GM18502 (cell line): ENCODE data around the gene GPR162.
"Not testable (repeated sequence)": the region's sequence is repeated elsewhere in the genome, so short reads cannot be mapped to it uniquely, and the experiment has no call there.

ENCODE experiments used
- ATAC-seq: cut with Tn5 transposase; IDR thresholded peaks from one replicate; pipeline ENCODE4 v1.9.1; 2021; ENCODE audit warnings: mild to moderate bottlenecking; ENCODE audit not compliant: unreplicated experiment, poor library complexity

GPR162 gene

DNA sequence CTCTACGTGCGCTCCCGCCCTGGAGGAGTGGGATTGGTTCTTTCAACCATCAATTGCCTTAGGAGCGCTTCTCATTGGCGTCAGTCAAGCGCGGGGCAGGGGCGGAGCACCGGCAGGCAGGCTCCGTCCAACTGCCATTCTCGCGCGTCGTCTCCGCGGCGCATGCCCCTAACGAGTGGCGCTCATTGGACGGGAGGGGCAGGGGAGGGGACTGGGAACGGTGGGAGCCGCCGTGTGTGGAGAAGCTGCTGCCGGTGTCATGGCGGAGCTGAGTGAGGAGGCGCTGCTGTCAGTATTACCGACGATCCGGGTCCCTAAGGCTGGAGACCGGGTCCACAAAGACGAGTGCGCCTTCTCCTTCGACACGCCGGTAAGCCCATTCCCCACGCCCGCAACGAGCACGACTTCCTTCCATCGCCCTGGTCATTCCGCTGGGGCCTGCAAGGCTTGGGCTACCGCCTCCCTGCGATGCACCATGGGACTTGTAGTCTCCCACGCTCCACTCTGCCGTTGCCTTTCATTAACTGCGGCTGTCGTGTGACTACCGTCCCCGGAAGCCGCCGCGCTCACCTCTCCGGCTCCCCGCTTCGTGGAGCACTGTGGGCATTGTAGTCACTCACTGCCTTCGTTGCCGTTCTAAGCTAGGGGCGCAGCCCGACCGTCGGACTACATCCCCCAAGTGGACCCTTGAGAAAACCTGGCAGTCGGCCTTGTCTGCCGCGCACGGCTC lies 30.5 kb downstream of the GPR162 start, which contains the start of gene USP5:
TSS of gene USP5 (plus strand) at position 230 of the 730 bp plus-strand sequence. CDS start at position 260, 30 bp downstream.
- peak; percentile 70 for ATAC-seq

DNA sequence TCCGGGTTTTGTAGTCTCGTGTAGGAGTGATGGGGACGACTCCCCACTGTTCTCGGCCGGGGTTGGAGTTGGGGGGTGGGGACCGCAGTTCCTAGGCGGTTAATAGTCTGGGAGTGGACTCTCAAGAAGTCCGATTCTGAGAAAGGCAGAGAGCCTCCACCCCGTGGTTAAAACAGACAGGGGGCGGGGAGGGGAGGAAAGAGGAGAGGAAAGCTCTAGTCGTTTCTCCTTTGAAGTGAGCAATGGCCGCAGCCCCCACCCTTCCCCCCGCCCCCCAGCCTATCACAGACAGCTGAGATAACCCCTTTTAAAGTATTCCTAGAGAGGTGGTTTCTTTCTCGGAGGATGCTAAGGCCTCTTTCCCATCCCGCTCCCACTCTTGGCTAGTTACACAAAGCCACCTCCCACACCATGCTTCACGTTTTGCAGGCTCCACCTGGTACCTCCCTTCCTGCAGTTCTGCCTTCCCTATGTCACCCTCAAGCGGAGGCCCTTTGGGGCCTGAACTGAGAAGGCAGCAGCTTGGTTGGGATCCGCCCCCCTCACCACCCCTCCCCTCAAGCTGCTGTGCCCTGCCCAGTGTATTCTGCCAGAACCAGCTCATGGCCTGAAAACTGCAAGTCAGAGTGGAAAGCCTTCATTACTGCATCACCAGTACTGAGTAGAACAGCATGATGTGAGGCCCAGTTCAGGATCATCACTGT lies 31.2 kb downstream of the GPR162 start:
- no peak for ATAC-seq

DNA sequence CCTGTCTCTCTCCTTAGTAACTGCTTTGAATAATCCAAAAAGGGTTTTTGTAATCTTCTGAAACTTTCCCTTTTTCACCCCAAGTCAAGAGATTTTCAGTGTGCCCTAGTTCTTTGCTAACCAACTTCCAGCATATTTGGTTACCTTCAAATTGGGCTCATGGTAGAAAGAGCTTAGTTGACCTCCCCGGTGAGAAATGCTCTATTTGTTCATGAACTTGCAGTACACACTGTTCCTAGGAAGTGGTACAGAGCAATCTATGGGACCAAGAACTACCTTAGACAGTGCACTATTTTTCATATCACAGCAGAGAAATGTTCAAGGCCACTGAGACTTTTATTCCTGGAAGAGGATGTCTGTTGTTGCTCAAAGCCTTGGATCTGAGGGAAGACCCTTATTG lies 32.0 kb downstream of the GPR162 start:
- ATAC-seq, result no peak

DNA sequence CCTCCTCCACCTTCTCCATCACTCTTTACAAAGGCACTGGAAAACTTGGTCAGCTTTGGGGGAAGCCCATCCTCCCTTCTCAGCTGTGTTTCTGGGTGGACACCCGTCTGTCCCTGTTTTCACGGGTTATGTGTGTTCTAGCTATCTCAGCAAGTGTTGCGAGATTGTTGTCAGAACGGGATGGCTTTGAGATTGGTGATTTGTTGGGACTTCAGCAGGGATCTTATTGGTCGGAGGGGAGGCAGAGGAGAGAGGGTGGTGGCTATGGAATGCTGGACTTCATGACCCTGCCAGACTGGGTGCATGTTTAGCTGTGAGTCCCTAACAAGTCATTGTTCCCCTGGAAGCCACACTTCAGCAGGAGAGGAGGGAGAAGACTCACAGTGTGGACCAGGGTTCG lies 32.4 kb downstream of the GPR162 start:
- ATAC-seq, result no peak

DNA sequence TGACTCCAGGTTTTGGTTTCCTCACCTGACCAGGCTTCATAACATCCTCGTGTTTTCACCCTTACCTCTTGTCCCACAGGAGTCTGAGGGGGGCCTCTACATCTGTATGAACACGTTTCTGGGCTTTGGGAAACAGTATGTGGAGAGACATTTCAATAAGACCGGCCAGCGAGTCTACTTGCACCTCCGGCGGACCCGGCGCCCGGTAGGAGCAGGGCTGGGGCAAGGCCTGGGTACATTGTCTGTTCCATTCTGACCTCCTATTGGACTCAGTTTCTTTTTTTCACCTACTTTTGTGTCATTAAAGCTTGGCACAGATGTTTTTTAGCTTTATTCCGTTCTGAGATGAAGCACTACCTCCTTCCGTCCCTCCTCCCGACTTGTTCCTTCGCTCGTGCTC lies 33.7 kb downstream of the GPR162 start:
- no peak for ATAC-seq

DNA sequence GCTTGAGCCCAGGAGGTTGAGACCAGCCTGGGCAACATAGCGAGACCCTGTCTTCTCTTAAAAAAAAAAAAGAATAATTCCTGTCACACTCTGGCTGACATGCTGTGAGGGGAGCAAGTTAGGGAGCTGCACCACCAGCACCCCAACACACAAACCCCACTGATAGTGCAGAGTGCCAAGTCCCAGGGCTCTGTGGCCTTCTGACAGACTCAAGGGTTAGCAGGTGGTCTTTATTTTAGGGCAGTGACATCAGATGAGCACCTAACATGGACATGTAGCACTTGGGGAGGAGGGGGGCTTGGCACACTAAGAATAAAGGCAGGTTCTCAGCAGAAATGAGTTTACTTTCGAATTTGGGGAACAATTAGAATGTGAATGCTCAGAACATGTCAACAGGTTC lies 37.2 kb downstream of the GPR162 start:
- ATAC-seq, result no peak

DNA sequence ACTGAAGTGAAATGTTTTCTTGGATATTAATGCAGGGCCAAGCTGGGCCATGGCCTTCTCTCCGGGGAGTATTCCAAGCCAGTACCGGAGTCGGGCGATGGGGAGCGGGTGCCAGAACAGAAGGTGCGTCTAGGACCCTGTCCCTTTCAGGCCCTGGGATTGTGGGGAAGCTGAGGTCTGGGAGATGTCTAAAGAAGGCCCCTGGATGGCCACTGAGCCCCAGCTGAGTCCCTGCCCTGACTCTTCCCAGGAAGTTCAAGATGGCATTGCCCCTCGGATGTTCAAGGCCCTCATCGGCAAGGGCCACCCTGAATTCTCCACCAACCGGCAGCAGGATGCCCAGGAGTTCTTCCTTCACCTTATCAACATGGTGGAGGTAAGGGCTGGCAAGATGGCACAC lies 38.5 kb downstream of the GPR162 start:
- no peak for ATAC-seq

DNA sequence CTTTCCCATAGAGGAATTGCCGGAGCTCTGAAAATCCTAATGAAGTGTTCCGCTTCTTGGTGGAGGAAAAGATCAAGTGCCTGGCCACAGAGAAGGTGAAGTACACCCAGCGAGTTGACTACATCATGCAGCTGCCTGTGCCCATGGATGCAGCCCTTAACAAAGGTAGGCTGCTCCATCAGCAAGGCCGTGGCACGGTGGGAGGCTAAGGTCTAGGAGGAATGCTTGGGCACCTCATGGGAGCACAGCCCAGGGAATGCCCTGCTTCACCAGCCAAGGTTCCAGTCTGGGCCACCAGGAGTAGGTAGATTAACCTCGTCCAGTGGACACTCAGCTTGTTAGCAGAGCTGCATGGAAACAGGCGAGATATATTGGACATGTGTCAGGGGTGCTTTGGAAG lies 39.3 kb downstream of the GPR162 start:
- no peak for ATAC-seq

DNA sequence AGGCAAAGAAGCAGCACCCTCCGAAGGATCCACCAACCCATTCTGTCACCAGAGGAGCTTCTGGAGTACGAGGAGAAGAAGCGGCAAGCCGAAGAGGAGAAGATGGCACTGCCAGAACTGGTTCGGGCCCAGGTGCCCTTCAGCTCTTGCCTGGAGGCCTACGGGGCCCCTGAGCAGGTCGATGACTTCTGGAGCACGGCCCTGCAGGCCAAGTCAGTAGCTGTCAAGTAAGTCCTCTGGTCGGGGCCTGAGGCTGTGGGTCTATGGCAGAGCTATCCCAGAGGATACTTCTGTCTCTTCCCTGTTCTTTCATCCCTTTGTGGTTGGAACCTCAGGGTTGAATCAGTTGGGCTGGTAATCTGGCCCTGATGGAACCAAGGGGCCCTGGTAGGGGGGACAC lies 39.8 kb downstream of the GPR162 start:
- ATAC-seq, result no peak

DNA sequence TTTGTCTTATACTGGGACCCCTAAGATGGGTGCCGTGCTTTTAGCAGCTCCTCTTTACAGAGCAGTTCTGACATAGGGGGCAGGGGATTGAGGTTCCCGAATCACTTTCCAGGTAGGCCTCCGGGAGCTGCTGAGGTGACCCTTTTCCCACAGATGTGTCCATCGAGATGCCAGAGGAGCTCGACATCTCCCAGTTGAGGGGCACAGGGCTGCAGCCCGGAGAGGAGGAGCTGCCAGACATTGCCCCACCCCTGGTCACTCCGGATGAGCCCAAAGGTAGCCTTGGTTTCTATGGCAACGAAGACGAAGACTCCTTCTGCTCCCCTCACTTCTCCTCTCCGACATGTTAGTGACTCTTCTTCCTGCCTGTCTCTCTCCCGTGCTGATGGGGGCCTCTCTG lies 41.4 kb downstream of the GPR162 start:
- no peak for ATAC-seq

DNA sequence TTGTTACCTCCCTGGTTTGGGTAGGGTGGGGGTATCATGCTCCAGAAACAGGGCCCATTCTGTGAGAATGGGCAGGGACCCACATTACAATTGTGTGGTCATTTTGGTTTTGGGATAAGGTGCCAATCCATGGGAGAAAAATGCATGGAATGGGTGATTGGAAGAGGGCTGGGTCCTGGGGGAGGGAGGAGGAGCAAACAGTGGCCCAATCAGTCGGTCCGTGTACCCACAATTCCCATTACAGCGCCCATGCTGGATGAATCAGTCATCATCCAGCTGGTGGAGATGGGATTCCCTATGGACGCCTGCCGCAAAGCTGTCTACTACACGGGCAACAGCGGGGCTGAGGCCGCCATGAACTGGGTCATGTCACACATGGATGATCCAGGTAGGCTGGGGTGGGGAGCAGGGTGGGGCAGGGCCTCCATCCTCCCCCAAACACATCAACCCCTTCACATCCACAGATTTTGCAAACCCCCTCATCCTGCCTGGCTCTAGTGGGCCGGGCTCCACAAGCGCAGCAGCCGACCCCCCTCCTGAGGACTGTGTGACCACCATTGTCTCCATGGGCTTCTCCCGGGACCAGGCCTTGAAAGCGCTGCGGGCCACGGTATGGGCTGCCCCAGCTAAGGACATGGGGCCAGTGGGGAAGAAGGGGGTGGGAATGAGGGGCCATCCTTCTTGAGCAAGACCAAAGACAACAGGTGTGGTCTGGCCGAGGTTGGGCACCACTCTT lies 42.1 kb downstream of the GPR162 start:
- ATAC-seq, result no peak

DNA sequence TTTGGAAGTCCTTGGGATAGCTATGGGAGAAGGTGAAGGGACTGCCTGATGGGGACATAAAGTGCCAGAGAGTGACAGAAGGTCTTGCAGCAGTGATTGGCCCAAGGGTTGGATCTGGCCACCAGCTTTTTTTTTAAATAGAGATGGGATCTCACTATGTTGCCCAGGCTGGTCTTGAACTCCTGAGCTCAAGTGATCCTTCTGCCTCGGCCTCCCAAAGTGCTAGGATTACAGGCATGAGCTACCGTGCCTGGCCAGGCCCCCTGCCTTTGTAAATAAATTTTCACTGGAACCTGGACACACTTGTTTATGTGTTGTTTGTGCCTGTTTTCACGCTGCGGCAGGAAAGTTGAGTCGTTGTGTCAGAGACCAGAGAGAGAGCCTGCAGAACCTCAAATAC lies 43.7 kb downstream of the GPR162 start:
- not testable (repeated sequence) for ATAC-seq

DNA sequence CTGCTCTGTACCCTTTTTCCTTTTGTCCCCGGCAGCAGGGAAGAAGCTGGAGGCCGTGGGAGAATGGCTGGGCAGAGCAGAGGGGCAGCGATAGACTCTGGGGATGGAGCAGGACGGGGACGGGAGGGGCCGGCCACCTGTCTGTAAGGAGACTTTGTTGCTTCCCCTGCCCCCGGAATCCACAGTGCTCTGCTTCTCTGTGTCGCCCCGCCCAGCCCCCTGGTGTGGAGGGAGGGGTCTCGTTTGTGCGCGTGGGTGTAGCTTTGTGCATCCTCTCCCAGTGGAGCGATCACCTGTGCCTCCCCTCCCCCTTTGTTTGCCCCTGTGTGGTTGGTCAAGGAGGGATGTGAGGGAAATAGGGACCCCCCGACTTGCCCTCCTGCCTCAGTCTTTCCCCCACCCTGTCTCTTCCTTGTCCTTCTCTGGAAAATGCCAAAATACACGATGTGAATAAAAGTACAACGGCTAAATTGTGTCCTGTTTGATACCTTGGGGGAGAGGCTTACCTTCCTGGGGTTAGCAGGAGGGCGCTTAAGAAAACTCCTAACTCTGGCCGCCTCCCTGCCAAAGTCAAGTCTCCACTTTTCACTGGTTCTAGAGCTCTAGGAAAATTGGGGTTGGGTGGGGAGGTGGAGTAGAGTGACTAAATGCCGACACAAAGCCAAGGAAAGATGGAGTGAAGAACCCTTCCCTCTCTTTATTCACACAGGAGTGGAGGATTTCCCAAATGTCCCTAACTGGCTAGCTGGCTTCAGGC lies 44.7 kb downstream of the GPR162 start:
- no peak for ATAC-seq

DNA sequence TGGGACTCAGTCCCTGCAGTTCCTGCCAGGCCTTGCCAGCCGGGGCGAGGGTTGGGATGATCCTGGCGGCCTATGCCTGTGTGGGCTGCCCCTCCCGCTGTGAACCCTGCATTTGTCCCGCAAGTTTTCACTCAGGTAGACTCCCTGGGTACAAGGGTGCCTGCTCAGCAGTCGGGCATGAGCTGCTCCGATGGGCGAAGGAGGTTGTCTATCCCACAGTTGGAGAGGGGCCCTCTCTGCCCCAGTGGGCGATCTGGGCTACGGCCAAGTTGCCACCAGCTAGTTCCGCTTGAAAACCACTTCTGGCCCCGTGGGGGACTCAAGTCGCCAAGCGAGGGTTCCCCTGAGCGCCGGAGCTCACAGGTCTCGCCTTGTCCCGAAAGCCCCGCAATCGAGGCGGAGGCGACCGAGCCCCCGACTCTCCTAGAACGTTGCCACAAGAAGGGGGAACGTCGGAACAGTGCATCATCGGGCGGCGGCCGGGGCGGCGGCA lies 45.3 kb downstream of the GPR162 start:
- ATAC-seq, result peak; percentile 20

DNA sequence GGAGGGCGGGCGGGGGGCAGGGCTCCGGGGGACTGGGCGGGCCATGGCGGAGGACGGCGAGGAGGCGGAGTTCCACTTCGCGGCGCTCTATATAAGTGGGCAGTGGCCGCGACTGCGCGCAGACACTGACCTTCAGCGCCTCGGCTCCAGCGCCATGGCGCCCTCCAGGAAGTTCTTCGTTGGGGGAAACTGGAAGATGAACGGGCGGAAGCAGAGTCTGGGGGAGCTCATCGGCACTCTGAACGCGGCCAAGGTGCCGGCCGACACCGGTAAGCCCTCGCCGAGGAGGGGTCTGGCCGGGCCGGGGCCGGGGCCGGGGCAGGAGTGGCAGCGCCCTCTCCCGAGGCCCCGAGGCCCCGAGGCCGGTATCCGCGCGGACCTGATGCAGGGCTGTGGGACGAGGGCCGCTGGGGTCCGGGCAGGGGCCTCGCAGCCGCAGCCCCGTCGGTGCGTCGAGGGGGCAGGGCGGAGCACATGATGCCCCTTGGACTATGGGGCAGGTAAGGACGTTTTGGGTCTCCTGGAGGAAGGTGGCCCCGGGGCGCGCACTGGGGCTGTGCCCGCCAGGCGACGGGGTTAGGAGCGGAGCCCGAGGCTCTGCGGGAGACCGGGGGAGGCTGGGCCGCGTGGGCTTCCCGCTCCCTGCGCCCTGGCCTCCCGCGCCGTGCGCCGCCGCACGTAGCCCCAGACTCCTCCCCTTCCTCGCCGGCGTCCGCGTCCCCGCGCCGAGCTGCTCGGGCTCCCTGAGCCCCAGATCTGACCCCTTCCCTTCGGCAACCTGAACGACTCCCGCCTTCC lies 46.0 kb downstream of the GPR162 start, which contains the start of gene TPI1:
TSS of gene TPI1 (plus strand) at position 119 of the 798 bp plus-strand sequence. CDS start at position 155, 36 bp downstream.
- ATAC-seq, result peak; percentile 50

DNA sequence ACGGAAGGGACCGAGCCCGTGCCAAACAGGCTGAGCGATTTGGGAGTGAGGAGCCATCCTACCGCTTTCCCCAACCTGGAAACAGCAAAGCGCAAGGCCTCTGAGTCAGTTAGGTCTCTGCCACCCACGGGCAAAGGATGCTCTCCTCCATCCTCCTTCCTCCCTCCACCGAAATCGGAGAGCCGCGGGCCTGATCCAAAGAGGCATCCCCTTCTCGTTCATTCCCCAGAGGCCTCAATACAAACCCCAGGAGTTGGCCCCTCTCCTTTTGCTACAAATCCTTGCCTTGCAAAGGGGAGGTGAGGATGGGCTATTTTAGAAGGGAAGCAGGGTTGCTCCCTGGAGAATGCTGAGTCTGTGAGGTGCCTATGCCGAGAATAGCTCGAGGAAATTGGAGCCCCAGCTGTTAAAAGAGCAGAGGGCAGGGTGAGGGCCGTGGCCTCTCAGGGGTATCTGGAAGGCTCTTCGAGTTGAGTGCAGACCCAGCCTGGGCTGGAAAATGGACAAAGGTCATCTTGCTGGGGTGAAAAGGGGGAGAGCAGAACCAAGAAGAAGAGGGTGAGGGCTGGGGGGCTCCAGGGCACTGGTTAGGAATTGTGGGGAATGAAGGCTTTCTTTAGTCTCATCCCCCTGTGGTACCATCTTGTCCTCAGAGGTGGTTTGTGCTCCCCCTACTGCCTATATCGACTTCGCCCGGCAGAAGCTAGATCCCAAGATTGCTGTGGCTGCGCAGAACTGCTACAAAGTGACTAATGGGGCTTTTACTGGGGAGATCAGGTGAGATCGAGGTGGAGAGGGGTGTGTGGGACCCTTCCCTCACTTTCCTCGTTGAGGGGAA lies 46.8 kb downstream of the GPR162 start:
- ATAC-seq, result no peak

DNA sequence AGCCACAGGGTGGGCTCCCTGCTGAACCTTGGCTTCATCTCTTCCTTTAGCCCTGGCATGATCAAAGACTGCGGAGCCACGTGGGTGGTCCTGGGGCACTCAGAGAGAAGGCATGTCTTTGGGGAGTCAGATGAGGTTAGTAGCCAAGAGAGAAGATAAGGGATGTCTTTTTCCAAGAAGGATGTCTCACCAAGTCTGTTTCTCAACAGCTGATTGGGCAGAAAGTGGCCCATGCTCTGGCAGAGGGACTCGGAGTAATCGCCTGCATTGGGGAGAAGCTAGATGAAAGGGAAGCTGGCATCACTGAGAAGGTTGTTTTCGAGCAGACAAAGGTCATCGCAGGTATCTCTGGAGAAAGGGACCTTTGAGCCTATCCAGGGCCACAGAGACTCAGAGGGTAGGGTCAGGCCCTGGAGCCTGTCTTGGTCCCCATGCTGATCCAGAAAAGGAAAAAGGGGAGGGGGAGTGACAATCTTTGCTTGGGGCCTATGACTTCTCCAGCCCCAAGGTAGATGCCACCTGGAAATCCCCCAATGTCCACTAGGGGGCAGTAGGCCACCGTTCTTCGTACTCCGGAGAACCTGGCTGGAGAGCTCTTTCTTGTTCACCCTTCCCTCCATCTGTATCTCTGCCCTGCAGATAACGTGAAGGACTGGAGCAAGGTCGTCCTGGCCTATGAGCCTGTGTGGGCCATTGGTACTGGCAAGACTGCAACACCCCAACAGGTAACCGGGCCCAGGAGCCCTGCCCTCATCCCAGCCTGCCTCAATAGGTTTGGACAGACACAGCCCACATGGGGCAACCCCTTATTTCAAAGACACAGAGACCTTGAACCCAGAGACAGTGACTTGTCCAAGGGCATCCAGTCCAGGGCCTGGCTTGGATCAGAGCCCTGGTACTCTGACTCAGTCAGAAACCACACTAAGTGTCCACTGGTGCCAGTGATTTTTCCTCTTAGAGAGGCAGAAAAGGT lies 47.7 kb downstream of the GPR162 start:
- no peak for ATAC-seq
